Lung microvascular endothelial cell (primary cell): ENCODE results near the gene PCBP3. TPM values are rescaled to one million over a fixed set of nuclear protein-coding genes. Genes with fewer than 3 reads are reported as not detected.
A peak's percentile ranks its signal among the peaks of the same experiment; 100 is the strongest.

ENCODE experiments used
- DNase-seq, 2 donors: peaks; one replicate each; pipeline versions ENCODE4 v3.0.0 to v3.0.0-alpha.2; 2010; ENCODE audit warnings: low read depth in 2 of 2
- total RNA-seq: library from RNA; depleted of rRNA; stranded (reverse); fragments of >200 nt; gene quantifications from 2 replicates; pipeline ENCODE4 v1.2.1, GENCODE V29; 2014

Gene PCBP3
- total RNA-seq, 1 donor from 2014 or later, result not detected

DNA sequence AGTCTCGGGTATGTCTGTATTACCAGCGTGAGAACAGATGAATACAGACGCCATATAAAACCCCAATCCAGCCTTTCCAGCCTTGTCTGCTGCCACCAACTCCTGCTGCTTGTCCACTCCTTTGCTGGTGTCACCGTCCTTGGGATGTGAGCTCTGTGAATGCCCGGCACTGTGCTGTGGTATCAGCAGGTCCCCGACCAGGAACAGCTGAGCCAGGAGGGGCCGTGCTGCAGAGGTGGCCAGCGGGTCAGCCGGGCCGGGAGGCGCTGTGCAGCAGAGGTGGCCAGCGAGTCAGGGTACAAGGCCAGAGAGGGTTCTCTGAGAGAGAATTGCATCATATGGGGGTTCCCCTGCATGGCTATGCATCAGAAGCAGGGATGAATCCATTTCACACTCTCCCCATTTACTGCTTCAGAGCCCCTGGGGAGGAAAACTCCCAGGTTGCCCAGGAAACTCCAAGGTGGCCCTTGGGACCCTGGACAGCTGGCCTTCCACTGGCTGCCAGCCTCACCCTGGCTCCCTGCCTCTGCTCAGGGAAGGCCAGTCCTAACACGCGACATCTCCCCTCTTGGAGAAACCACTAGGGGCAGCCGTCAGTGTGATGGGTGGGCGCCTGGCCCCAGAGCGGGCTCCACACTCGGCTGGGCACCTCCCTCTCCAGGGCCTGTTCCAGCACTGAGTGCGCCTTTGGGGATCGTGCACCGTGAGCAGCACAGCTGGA lies 215.7 kb downstream of the PCBP3 start:
- no peak for DNase-seq

DNA sequence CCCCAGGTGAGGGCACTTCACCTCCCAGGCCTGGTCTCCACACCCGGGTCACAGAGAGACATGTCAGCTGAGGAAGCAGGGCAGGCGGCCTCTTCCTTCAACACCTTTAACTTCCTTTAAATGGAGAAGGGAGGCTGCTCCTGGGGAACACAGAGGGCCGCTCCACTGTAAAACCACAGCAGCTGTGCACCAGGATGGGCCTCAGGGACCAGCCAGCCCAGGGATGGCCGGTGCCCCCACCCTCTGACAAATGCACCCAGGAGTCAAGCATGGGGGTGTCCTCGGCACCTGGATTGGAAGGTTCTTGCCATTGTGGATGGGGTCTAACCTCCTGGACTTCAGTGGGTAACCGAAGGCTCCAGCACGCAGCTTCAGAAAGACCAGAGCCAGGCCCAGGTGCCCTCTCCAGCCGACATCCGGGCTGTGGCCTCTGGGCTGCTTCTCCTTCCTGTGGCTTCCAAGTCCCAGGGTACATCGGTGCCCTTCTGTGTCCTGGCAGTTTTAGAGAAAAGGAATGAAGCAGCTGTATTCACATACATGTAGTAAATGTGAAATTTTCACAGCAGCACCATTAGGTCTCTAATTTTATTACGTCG lies 216.3 kb downstream of the PCBP3 start:
- DNase-seq, result no peak

DNA sequence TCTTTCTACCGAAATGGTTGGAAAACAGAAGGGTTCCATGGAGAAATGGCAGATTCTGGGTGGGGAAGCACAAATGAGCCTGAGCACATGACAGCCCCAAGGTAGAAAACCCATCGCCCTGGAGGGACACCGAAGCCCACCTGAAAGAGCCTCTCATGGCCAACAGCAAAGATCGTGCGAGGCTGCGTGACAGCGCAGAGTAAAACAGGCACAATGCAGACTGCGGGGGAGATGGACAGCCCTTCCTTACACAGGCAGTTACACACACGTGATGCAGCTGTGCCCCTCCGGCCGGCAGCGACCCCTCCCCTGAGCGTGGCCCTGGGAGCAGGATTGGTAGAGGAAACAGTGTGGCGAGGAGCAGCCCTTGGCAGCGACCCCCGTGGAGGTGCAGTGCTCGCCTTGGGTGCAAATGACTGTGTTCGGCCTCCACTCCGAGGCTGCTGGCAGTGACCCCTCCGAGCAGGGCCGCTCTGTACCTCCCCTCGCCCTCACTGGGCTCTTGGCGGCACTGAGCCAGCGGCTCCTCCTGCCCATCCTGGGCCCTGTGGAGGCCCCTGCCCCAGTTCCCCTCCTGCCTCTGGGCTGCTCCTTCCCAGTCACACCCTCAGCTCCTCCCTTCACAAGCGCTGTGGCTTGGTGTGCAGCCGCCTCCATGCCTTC lies 217.1 kb downstream of the PCBP3 start:
- DNase-seq, result no peak

DNA sequence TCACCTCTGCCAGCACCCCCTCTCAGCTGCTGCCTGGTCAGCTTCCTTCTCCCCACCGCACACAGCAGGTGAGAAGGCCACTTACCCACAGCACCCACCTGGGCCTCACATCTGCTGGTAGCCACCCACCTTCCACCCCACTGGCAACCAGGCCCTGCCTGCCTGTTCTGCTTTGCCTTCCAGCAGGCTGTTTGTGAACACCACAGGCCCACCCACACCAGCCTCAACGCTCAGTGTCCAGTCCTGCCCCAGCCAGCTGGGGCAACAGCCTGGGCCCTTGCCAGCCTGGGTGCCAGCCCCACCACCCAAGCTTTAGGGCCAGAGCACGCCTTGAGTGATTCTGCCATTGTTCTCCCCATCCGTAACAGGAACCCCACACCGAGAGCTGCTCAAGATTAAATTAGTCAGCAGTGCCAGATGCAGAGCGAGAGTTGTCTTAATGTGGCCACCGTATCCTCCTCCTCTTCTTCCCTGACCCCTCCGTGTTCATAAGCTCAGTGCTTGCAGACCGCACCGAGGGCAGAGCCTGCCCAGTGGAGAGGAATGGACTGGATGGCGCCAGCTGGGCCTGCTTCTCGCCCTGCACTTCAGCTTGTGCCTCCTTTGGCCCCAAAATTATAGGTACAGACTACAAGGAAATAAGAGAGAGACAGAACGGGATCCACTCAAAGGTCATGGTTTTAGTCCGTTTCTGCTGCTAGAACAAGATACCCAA lies 217.8 kb downstream of the PCBP3 start:
- no peak for DNase-seq

DNA sequence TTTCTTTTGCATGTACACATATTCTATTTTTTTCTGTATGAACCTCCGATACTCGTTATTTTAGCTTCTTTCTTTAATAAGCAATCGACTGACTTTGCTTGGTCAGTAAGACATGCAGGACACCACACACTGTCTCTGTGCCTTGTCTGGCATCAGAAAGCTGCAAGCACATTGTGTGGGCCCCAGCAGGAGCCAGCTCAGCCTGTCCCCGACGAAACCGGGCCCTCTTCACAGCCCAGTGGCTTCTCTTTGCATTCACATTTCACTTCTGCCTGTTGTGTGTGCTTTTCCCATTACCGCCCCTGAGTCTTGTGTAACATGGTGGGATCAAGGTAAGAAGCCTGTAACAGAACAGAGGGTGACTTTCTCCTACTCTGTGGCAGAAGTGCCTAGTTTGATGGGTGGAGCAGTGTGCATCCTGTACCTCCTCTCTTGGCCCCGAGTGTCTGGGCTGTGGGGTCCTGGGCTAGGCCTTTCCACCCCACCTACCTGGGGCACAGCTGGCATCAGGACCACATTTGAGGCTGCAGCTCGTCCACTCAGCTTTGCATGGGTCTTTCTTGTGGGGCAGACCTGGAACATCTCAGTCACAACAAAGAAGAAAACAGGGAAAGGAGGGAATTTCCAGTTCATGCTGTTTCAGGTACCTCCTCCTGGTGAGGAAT lies 219.2 kb downstream of the PCBP3 start:
- DNase-seq, result no peak

DNA sequence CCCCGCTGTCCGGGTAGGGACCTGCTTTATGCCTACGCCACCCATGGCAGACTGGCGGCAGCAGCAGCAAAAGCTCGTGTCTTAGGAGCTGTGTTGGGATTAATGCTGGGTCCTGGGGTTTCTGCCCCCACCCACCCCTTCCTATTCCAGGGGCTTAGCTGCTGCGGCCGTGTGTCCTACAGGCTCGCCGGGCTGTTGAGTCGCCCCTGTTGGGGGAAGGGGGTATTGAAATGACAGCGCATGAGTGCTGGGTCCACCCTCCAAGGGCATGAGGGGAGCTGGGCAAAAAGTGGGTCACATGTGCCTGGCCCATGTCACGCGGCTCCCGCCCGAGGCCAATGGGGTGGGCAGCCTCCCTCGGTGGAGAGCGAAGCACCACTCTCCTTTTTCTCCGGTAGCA lies 219.7 kb downstream of the PCBP3 start:
- DNase-seq, result no peak

DNA sequence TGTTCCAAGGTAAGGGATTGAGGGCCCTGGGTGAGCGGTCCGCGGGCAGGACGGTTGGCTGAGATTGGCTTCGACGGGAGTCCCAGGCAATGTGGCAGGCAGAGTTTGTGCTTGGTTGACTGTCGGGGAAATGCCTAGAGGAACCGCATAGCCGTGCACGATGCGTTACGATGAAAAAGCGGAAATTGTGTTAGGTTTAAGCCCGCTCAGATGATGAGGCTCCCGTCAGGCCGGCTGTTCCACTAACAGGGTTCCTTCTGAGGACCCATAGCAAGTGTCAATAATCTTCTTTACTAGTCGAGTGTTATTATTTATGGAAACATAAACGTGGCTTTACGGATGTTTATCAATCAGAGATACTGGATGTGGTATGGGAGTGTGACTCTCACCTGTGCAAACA lies 220.2 kb downstream of the PCBP3 start:
- DNase-seq, result no peak

DNA sequence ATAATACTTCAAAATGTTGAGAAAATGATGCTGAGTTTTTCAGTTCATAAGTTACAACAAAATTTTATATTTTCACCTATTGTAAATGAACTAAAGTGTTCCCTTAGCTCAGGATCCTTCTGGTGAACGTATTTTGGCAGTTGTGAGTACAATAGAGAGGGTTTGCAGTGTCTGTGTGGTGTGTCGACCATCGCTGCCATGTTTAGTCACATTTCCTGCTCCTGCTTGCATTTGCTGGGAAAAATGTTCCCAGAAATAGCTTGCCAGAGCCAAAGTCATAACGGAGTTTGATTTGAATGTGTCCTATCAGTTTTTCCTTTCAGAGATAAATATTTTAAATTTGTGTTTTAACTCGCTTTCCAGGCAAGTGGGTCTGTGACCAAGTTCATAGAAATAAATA lies 220.9 kb downstream of the PCBP3 start:
- peak; percentile 40 to 42 for DNase-seq

DNA sequence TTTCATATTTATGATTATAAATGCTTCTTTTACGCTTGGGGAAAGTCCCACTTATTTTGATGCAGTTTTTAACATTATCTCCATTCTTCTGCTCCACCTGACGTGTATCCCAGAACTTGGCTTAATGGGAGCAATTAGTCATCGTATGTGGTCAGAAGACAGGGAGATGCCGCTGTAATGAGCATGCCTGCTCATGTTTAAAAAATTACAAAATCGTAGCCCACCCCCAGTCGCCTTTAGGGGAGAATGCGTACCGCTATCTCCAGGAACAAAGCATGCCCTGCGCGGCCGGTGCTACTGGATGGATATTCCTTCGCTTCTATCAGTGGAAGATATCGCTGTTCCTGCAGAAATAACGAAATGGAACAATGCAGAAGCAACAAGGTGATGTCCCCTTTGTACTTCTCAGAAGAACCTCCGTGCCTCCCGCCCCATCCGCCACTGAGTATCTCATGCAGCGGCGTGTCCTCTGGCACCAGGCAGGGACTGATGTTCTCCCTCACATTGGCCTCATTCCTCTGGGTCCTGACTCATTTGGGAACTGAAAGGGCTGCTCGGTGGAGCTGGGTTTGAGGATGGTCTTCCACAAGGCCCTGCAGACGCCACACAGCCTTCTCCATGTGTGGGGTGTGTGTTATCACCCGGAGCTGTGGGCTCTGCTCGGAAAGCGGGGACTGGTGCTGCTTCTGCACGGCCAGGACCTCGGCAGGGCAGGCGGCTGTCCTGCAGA lies 221.7 kb downstream of the PCBP3 start:
- peak in 1 of 2 donors; percentile 27 for DNase-seq

DNA sequence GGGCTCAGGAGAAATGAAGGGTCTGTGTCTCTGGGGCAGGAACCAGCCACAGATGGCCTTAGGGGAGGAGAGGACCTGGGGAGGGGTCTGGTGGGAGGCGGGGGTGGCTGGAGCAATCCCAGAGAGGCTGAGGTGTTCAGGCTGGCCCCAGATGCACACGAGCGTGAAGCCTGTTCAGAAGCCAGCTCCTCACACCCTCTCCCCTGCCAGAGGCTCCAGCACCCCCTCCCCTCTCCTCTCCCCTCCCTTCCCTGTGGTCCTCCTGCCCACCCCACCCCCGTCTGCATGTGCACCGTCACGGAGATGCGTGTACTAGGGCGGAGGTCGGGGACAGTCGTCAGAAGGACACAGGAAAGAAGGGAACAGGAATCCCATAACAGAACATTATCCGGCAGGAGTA lies 223.0 kb downstream of the PCBP3 start:
- no peak for DNase-seq

DNA sequence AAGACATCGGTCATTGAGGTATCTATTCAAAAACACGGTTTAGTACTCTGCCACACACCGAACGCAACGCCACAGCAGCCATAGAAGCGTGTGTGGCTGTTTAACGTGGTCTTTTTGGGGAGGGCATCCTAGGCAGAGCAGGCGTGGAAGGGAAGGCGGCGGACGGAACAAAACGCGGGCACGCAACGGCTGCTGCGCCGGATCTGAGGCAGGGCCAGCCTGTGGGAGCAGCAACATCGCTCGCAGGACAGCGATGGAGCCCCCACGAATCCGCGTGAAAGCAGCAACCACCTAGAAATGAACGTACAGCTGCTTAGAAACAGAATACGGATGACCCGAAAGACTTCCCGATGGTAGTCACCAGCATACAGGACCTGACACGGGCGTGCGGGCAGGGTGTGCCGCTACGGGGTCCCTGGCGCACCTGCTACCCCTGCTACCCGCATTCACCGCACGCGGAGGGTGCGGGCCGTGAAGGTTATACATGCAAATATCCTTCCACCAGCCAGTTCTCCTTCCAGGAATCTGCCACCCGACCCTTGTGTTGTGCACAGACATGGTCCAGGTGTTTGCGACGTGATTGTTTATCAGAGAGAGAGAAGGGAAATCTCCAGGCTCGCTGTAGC lies 223.6 kb downstream of the PCBP3 start:
- DNase-seq, result no peak

DNA sequence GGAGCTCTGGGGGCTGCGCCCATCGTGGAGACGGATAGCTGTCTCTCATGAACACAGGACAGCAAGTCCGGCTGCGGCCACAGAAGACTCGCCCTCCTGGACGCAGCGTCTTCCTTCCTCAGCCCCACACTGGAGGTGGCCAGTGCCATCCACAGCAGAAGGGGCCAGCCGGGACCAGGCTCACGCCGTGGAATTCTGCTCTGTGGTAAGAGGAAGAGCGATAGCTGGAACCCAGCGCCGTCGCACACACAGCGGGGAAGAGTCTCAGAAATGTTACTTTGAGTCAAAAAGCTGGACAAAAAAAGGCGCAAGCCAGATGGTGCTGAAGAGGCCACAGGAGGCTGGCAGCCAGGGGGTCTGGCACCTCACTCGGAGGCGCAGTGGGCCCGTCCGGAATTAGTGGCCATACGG lies 224.2 kb downstream of the PCBP3 start:
- no peak for DNase-seq

DNA sequence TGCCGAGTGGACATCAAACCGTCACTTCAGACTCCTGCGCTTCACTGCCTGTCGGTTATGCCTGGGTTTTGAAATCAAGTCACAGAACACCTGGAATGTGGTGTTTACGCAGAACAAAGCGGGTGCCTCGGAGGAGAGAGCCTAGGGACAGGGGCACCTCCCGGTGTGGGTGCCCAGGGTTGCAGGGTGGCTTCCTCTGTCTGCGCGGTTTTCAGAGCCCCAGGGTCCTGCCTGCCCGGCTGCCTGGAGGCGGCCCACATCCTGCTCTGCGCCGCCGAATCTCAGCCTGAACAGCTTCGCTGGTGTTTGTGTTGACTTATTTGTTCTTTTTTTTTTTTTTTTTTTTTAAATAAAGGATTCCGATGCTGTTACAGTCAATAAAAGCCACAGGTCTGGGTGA lies 224.6 kb downstream of the PCBP3 start:
- no peak for DNase-seq

DNA sequence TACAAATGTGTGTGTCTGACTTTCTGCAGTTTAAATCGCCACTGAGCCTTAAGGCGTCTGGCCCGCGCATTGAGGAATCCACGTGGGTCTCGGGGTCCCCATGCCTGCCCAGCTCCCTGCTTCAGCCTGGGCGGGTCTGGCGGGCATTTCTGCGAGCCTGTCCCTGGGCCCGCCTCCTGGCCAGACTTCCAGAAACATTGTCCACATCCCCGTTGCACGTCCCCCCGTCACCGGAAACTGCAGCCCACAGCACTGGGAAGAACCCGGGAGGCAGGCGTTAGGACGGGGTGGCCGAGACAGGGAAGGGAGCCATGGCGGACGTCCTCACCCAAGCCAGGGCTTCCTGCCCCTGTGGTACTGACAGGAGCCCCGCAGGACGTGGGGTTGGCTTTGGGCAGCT lies 225.0 kb downstream of the PCBP3 start:
- no peak for DNase-seq

DNA sequence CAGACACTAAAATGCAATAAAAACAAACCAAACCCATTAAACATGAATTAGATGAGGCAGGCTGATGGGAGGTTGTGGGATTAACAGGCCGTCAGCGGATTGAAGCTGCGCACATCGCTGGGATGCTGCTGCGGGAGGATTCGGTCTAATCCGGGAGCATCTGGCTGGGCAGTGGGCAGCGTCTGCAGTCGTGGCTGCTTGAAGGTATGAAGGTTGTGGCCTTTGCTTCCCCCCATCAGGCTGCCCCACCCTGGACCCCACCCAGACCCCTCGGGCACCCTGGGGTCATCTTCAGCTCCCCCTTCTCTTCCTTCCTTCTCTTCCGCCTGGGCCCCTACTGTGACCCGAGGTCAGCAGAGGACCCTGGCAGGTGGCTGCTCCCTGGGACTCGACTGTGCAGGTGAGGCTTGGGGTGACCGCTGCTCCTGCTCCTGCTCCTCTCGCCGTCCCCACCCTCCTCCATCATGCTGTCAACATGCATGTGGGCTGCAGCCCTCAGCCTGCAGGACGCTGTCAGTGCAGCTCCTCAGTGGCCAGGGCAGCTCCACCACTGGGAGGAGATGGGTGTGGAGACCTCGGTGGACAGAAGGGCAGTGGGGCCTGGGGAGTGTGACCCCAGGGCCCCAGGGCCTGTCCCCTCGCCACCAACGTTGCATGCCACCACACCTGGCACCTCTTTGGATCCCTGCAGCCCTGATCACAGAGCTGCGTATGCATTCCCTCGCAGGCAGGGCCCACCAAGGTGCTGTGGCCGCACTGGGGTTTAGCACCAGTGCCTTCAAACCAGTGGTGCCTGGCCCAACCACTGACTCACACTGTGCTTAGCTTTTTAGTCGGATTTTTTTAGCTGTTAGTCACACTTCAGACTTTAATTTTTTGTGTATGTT lies 225.8 kb downstream of the PCBP3 start:
- no peak for DNase-seq

DNA sequence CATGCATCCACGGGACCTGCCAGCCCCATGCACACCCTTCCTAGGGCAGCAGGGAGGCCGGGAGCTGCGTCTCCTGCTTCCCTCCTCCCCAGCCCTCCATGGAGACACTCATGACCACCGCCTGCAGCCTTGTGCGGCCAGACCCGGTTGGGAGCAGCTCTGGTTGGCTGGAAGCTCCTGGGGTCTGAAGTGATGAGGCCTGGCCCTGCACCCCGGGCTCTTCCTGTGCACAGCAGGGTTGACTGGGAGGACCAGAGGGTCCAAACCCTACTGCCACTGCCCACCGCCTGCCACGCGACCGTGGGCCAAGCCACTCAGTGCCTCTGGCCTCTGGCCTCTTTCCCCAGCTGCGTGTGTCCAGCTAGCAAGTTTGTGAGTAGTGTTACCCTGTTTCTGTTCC lies 226.9 kb downstream of the PCBP3 start:
- DNase-seq, result no peak

DNA sequence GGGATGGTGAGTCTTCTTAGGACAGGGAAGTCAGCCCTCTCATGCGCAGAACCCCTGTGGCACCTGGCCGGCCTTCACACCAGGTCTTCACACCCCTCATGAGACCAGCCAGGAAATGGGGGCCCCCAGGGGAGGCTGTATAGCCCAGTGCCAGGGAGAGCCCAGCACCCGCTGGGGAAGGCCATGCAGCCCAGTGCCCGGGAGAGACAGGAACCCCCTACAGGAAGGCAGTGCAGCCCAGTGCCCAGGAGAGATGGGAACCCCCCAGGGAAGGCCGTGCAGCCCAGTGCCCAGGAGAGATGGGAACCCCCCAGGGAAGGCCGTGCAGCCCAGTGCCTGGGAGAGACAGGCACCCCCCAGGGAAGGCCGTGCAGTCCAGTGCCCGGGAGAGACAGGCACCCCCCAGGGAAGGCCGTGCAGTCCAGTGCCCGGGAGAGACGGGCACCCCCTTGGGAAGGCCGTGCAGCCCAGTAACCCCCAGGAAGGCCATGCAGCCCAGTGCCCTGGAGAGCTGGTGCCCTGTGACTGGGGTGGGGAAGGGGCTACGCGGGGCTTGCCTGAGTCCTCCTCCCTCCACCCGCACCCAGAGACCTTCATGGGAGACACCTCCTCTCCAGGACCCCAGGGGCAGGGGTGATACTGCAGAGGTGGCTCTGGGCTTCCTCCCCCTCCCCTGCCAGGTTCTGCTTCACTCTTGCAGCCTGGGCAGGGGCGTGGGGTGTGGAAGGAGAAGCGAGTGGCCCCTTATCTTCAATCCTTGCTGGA lies 227.5 kb downstream of the PCBP3 start:
- no peak for DNase-seq

DNA sequence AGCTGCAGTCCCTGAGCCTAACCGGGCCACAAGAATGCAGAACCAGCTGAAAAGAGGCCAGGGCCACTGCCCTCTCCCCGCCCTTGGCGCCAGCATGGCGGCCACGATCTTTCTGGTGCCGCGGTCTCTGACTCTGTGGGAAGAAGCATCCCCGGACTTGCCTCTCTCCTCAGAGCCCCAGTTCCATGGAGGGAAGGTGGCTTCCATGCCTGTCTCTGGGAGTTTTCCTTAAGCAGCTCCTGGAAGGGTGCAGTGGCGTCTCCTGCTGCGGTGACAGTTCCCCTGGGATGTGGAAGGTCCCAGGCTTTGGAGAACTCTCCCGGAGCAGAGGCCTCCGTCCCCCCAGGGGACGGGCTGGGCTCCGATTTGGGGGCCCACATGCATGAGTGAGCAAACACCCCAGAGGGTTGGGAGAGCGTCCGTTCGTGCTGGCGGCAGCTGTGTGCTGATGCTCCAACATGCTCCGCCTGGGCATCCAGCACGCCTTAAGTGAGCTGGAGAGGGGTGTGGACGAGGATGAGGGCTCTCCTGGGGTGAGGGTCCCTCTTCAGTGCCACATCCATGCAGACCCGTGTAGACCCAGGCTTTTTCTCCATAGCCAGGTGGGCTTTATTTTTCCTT lies 228.2 kb downstream of the PCBP3 start:
- DNase-seq, result no peak
